SU-DHL-6 (cell line): ENCODE results near the gene OR10AD1.

ENCODE experiments used
- H2AFZ ChIP-seq: fragments of 200-600 bp; sonication (generic); 2 replicates; pipeline ENCODE4 v1.6.1; 2014; ENCODE audit warnings: low read depth, mild to moderate bottlenecking, moderate library complexity, mixed read lengths, antibody characterized with exemption, low read length; ENCODE audit not compliant: severe bottlenecking
- H3F3A ChIP-seq: fragments of 200-600 bp; shearing (Covaris generic); 2 replicates; pipeline ENCODE4 v1.6.0; 2016; ENCODE audit warnings: antibody characterized with exemption, mild to moderate bottlenecking; ENCODE audit not compliant: insufficient read depth
- H3K27ac ChIP-seq: fragments of 200-600 bp; sonication (generic); 2 replicates; pipeline ENCODE4 v1.5.1; 2016; ENCODE audit warnings: low read depth, mild to moderate bottlenecking, low read length, moderate library complexity, mixed read lengths
- H3K27me3 ChIP-seq: fragments of 200-600 bp; sonication (generic), shearing (Covaris generic); 2 replicates; pipeline ENCODE4 v1.6.0; 2014; ENCODE audit warnings: mild to moderate bottlenecking, low read length
- H3K36me3 ChIP-seq: fragments of 200-600 bp; sonication (generic); 2 replicates; pipeline ENCODE4 v1.6.1; 2014; ENCODE audit warnings: mild to moderate bottlenecking, low read length, mixed read lengths
- H3K4me2 ChIP-seq: fragments of 300-600, 200-600 bp; shearing (Covaris generic), sonication (generic); 2 replicates; pipeline ENCODE4 v1.6.0; 2014; ENCODE audit warnings: low read length, low read depth, mild to moderate bottlenecking; ENCODE audit not compliant: poor library complexity, severe bottlenecking
- H3K4me3 ChIP-seq: fragments of 200-600 bp; sonication (generic); 2 replicates; pipeline ENCODE4 v1.5.1; 2014; ENCODE audit warnings: antibody characterized with exemption, low read length, mild to moderate bottlenecking, mixed read lengths; ENCODE audit not compliant: insufficient read depth, poor library complexity, severe bottlenecking
- H3K79me2 ChIP-seq: fragments of 200-600 bp; sonication (generic); 2 replicates; pipeline ENCODE4 v1.6.1; 2014; ENCODE audit warnings: mild to moderate bottlenecking, low read length, moderate library complexity; ENCODE audit not compliant: insufficient read depth
- H3K9ac ChIP-seq: fragments of 200-600 bp; sonication (generic); 2 replicates; pipeline ENCODE4 v1.7.0; 2014; ENCODE audit warnings: mild to moderate bottlenecking, low read length
- H3K9me2 ChIP-seq: fragments of 200-600 bp; sonication (generic); replicated peaks from 2 replicates; pipeline ENCODE4 v1.6.1; 2014; ENCODE audit warnings: low read length; ENCODE audit not compliant: insufficient read depth
- H3K9me3 ChIP-seq: fragments of 200-600 bp; sonication (generic); 2 replicates; pipeline ENCODE4 v1.6.1; 2014; ENCODE audit warnings: low read length, mixed read lengths; ENCODE audit not compliant: insufficient read depth
- H4K20me1 ChIP-seq: fragments of 200-600 bp; sonication (generic); 2 replicates; pipeline ENCODE4 v1.6.1; 2014; ENCODE audit warnings: low read depth, mild to moderate bottlenecking, antibody characterized with exemption, low read length, moderate library complexity, mixed read lengths
- EZH2phosphoT487 ChIP-seq: fragments of 200-600 bp; sonication (generic), shearing (Covaris generic); conservative IDR thresholded peaks from 2 replicates; pipeline ENCODE4 v1.6.1; 2018; ENCODE audit warnings: mild to moderate bottlenecking, antibody characterized with exemption, low read length, moderate library complexity, mixed read lengths
- TF ChIP-seq, protein P1 (sequence below): fragments of 200-600 bp; sonication (generic); IDR thresholded peaks from one replicate; pipeline ENCODE4 v1.5.1; 2017; ENCODE audit warnings: antibody characterized with exemption, mild to moderate bottlenecking, low read length, moderate library complexity; ENCODE audit not compliant: insufficient read depth, poor library complexity, severe bottlenecking

Gene OR10AD1

DNA sequence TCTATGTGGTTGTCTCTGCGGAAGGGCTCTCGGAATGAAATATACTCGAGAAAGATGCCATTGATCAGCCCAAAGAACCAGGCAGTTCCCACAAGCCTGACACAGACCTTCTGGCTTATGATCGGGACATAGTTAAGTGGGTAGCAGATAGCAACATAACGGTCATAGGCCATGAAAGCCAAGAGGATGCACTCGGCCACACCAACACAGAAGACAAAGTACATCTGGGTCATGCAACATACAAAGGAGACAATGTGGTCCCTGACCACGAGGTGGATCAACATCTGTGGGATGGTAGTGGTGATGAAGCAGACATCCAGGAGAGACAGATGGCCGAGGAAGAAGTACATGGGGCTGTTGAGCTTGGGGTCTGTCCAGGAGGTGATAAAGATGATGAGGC lies 326 bp downstream of the OR10AD1 start:
- no peak overlapping the region for H2AFZ ChIP-seq
- no peaks in the 10 kb centered on the region for H3K27me3 ChIP-seq
- H3K9me2 ChIP-seq = no peaks in the 10 kb centered on the region
- H3F3A ChIP-seq = no peaks in the 10 kb centered on the region
- no peak overlapping the region for H3K27ac ChIP-seq
- H3K9me3 ChIP-seq = no peaks in the 10 kb centered on the region
- no peak overlapping the region for H3K4me3 ChIP-seq
- H3K79me2 ChIP-seq = no peaks in the 10 kb centered on the region
- TF ChIP-seq EZH2phosphoT487 = no peak
- TF ChIP-seq, protein P1, sequence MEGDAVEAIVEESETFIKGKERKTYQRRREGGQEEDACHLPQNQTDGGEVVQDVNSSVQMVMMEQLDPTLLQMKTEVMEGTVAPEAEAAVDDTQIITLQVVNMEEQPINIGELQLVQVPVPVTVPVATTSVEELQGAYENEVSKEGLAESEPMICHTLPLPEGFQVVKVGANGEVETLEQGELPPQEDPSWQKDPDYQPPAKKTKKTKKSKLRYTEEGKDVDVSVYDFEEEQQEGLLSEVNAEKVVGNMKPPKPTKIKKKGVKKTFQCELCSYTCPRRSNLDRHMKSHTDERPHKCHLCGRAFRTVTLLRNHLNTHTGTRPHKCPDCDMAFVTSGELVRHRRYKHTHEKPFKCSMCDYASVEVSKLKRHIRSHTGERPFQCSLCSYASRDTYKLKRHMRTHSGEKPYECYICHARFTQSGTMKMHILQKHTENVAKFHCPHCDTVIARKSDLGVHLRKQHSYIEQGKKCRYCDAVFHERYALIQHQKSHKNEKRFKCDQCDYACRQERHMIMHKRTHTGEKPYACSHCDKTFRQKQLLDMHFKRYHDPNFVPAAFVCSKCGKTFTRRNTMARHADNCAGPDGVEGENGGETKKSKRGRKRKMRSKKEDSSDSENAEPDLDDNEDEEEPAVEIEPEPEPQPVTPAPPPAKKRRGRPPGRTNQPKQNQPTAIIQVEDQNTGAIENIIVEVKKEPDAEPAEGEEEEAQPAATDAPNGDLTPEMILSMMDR = no peak
- H3K9ac ChIP-seq = no peak overlapping the region
- no peaks in the 10 kb centered on the region for H4K20me1 ChIP-seq
- H3K4me2 ChIP-seq = no peak overlapping the region
- H3K36me3 ChIP-seq = no peaks in the 10 kb centered on the region

- H3K9me3 ChIP-seq = no peaks in the 10 kb centered on the region
- no peaks in the 10 kb centered on the region for H3K79me2 ChIP-seq
- no peaks in the 10 kb centered on the region for H3K36me3 ChIP-seq
- H3K4me3 ChIP-seq = no peak overlapping the region
- no peaks in the 10 kb centered on the region for H3F3A ChIP-seq
- H3K9ac ChIP-seq = no peak overlapping the region
- H3K4me2 ChIP-seq = no peak overlapping the region
- H3K27me3 ChIP-seq = no peaks in the 10 kb centered on the region
- H2AFZ ChIP-seq = no peak overlapping the region
- H3K9me2 ChIP-seq = no peaks in the 10 kb centered on the region
- H4K20me1 ChIP-seq = no peaks in the 10 kb centered on the region
- no peak for TF ChIP-seq EZH2phosphoT487
- TF ChIP-seq, protein P1 = no peak
- no peak overlapping the region for H3K27ac ChIP-seq
Measured at GRCh38 chr12:48201516-48201915, 1.6 kb downstream of the OR10AD1 start.

- Histone ChIP-seq H3K9me2 (no peaks in the 10 kb centered on the region), H3K4me3 (no peak overlapping the region), H3K79me2 (no peaks in the 10 kb centered on the region), H3F3A (no peaks in the 10 kb centered on the region), H3K9ac (no peak overlapping the region), H3K27ac (no peak overlapping the region), H3K27me3 (no peaks in the 10 kb centered on the region), H2AFZ (no peak overlapping the region), H3K36me3 (no peaks in the 10 kb centered on the region), H3K4me2 (no peak overlapping the region), H4K20me1 (no peaks in the 10 kb centered on the region), H3K9me3 (no peaks in the 10 kb centered on the region)
- TF ChIP-seq, protein P1 = no peak
- TF ChIP-seq EZH2phosphoT487 = no peak
Measured at GRCh38 chr12:48201091-48201490, 2.0 kb downstream of the OR10AD1 start.

DNA sequence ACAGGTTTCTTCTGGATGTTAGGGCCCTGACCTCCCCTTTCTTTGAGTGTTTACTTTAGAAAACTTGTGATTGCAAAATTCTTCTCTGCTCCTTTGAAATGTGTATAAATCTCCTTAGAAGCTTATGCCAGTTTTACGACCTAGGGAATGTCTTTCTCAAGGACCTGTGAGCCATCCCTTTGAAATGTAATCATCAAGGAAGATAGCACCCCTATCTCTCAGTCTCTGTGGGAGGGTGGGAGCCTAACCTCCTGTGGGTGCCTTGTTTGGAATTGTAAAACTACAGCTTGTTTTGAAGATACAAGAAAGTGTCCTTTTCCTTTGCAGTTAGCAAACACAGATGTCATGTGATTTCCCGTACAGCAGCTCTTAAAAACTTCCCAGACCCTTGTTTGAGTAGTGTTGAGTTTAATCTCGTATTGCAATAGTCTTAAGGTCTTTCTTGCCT lies 3.3 kb downstream of the OR10AD1 start:
- Histone ChIP-seq H3K27ac (no peak overlapping the region), H3K36me3 (no peaks in the 10 kb centered on the region), H3K9me3 (no peaks in the 10 kb centered on the region), H3K4me3 (no peak overlapping the region), H3K9me2 (no peaks in the 10 kb centered on the region), H3F3A (no peaks in the 10 kb centered on the region), H3K9ac (no peak overlapping the region), H2AFZ (no peak overlapping the region), H3K4me2 (no peak overlapping the region), H4K20me1 (no peaks in the 10 kb centered on the region), H3K79me2 (no peaks in the 10 kb centered on the region), H3K27me3 (no peaks in the 10 kb centered on the region)
- no peak for TF ChIP-seq EZH2phosphoT487
- TF ChIP-seq, protein P1 = no peak
